Measurements from ENCODE around the gene SLC6A6. TPM values are rescaled to one million over a fixed set of nuclear protein-coding genes. Genes with fewer than 3 reads are reported as not detected.

Gene SLC6A6
- total and polyA plus RNA-seq, 10 of the 15 experiments (the other 5 are each of a cell fraction or from before 2014, with no cell fraction given), result 5.6 to 47.0 (median 20.2) TPM

- no peak overlapping the region for H3K4me3 ChIP-seq
- ATAC-seq (no peak), DNase-seq (ENCODE audit: low read depth, low spot score) (no peak), FAIRE-seq (no peak)
- BruUV-seq (replicated peaks), result no TSS peak
- SMC1A ChIA-PET (ENCODE audit: uncharacterized antibody, unreplicated experiment), result interaction anchor here (0.9 kb wide), 1 partner anchor 14 kb away, joined by 3 read pairs; no protein-coding TSS in a partner anchor
- 100% methylated on average over 1 of the region's 1 CpG for WGBS (ENCODE audit: insufficient coverage, insufficient replicate concordance, low lambda C conversion rate, missing lambda C conversion rate)
- no peak overlapping the region for H3K9ac ChIP-seq (ENCODE audit: control insufficient read depth, insufficient read depth, low read length)
- POLR2A ChIA-PET, result no interaction called here
- no peak overlapping the region for H3K27ac ChIP-seq (ENCODE audit: control insufficient read depth, insufficient read depth)
- no peaks in the 10 kb centered on the region for H3K79me2 ChIP-seq (ENCODE audit: control insufficient read depth, insufficient read depth, low read length)
- H4K20me1 ChIP-seq (ENCODE audit: control insufficient read depth, insufficient read depth), result no peaks in the 10 kb centered on the region
- CTCF ChIA-PET, result interaction anchor here (1.5 kb wide), 1 partner anchor 13 kb away, joined by 6 read pairs; no protein-coding TSS in a partner anchor
- no peaks in the 10 kb centered on the region for H3K4me1 ChIP-seq (ENCODE audit: control insufficient read depth, insufficient read depth, low read length)
- H3K27me3 ChIP-seq (replicated peaks in 1 of 2; ENCODE audit: control insufficient read depth in 2 of 2, insufficient read depth in 2 of 2, low read length in 1 of 2), result no peaks in the 10 kb centered on the region
- TF ChIP-seq ZNF217 (IDR thresholded peaks at IDR 0.05) (no peak), RELA (IDR thresholded peaks at IDR 0.05; ENCODE audit: borderline replicate concordance, partially characterized antibody) (no peak), NR2F1 (conservative IDR thresholded peaks at IDR 0.05) (no peak), EZH2 (IDR thresholded peaks at IDR 0.05; ENCODE audit: borderline replicate concordance, control insufficient read depth, low read depth, low read length) (no peak), JUND (IDR thresholded peaks at IDR 0.05; ENCODE audit: low read depth, low read length) (no peak), STAT1 (conservative IDR thresholded peaks at IDR 0.05) (no peak), PBX3 (IDR thresholded peaks at IDR 0.05; ENCODE audit: insufficient replicate concordance, low read depth, low read length) (no peak), ZBTB11 (CRISPR knock-in tag; IDR thresholded peaks at IDR 0.05) (no peak), ZNF274 (IDR thresholded peaks at IDR 0.05; ENCODE audit: insufficient read depth, insufficient read length) (no peak), NR2C1 (IDR thresholded peaks at IDR 0.05) (no peak), ASH2L (IDR thresholded peaks at IDR 0.05; ENCODE audit: borderline replicate concordance, low read depth) (no peak), ZNF687 (IDR thresholded peaks at IDR 0.05) (no peak), NRF1 (conservative IDR thresholded peaks at IDR 0.05; ENCODE audit: low read depth, low read length) (no peak), SMAD1 (IDR thresholded peaks at IDR 0.05; ENCODE audit: low read depth, partially characterized antibody) (no peak), ZZZ3 (IDR thresholded peaks at IDR 0.05; ENCODE audit: control insufficient read depth, insufficient read length, low read depth) (no peak)
- RAD21 ChIA-PET (ENCODE audit: unreplicated experiment), result no interaction called here
- no peaks in the 10 kb centered on the region for H3K9me3 ChIP-seq (replicated peaks; ENCODE audit: control insufficient read depth, insufficient read depth, low read length)
- in situ Hi-C loops (cut with MboI), result no loop called here
- peaks cover 28 to 32% of the 10 kb centered on the region in 2 experiments for H3K36me3 ChIP-seq (ENCODE audit: control insufficient read depth in 2 of 2, insufficient read depth in 2 of 2, low read length in 1 of 2)
- H3K4me2 ChIP-seq (ENCODE audit: control insufficient read depth, insufficient read depth), result no peak overlapping the region
- intact Hi-C loops (cut with micrococcal nuclease; ENCODE audit: unreplicated experiment), result no loop called here
- no peak overlapping the region for H2AFZ ChIP-seq (ENCODE audit: control insufficient read depth, low read depth, low read length)
Observed at GRCh38 chr3:14446988-14447570, 44.7 kb downstream of the SLC6A6 start.

All from GM12878 (cell line).